Hepatocyte (in vitro differentiated cells): ENCODE measurements around the gene CRELD2. TPM values are rescaled to one million over a fixed set of nuclear protein-coding genes. Genes with fewer than 3 reads are reported as not detected.

ENCODE experiments used
- DNase-seq: peaks from one replicate; pipeline ENCODE4 v3.0.0-alpha.2; 2016; ENCODE audit warnings: low spot score
- H2AFZ ChIP-seq: fragments of 200-600 bp; sonication (generic); 2 replicates; pipeline ENCODE4 v1.6.0; 2016; ENCODE audit warnings: antibody characterized with exemption, mild to moderate bottlenecking
- H3K27ac ChIP-seq: fragments of 200-600 bp; sonication (generic); 2 replicates; pipeline ENCODE4 v1.5.1; 2016; ENCODE audit warnings: mild to moderate bottlenecking
- H3K27me3 ChIP-seq: fragments of 200-600 bp; sonication (generic); 2 replicates; pipeline ENCODE4 v1.6.1; 2016
- H3K36me3 ChIP-seq: fragments of 200-600 bp; sonication (generic); replicated peaks from 2 replicates; pipeline ENCODE4 v1.5.1; 2016; ENCODE audit warnings: low read depth; ENCODE audit not compliant: insufficient read depth
- H3K4me1 ChIP-seq: fragments of 200-600 bp; sonication (generic); 2 replicates; pipeline ENCODE4 v1.5.1; 2016; ENCODE audit warnings: mild to moderate bottlenecking, moderate library complexity; ENCODE audit not compliant: insufficient read depth
- H3K4me2 ChIP-seq: fragments of 200-600 bp; sonication (generic); 2 replicates; pipeline ENCODE4 v1.6.0; 2016
- H3K4me3 ChIP-seq: fragments of 200-600 bp; sonication (generic); 2 replicates; pipeline ENCODE4 v1.5.1; 2016; ENCODE audit warnings: mild to moderate bottlenecking
- H3K79me2 ChIP-seq: fragments of 200-600 bp; sonication (generic); 2 replicates; pipeline ENCODE4 v1.6.0; 2017; ENCODE audit warnings: mild to moderate bottlenecking
- H3K9me2 ChIP-seq: fragments of 200-600 bp; sonication (generic); replicated peaks from 2 replicates; pipeline ENCODE4 v1.6.0; 2017; ENCODE audit warnings: mild to moderate bottlenecking; ENCODE audit not compliant: insufficient read depth
- H3K9me3 ChIP-seq: fragments of 200-600 bp; sonication (generic); 2 replicates; pipeline ENCODE4 v1.5.1; 2016; ENCODE audit warnings: low read depth, mild to moderate bottlenecking
- H4K20me1 ChIP-seq: fragments of 200-600 bp; sonication (generic); 2 replicates; pipeline ENCODE4 v1.6.0; 2016; ENCODE audit warnings: mild to moderate bottlenecking; ENCODE audit not compliant: insufficient read depth, poor library complexity, severe bottlenecking
- CTCF ChIP-seq: fragments of 200-600 bp; sonication (generic); IDR thresholded peaks from 2 replicates; pipeline ENCODE4 v1.5.1; 2016; ENCODE audit warnings: antibody characterized with exemption, mild to moderate bottlenecking; ENCODE audit not compliant: poor library complexity
- EZH2 ChIP-seq: fragments of 200-600 bp; sonication (generic); IDR thresholded peaks from 2 replicates; pipeline ENCODE4 v1.6.1; 2016; ENCODE audit warnings: antibody characterized with exemption, mild to moderate bottlenecking, borderline replicate concordance
- EZH2phosphoT487 ChIP-seq: fragments of 200-600 bp; sonication (generic); IDR thresholded peaks from one replicate; pipeline ENCODE4 v1.6.1; 2018; ENCODE audit warnings: antibody characterized with exemption, mild to moderate bottlenecking, low read depth, moderate library complexity; ENCODE audit not compliant: unreplicated experiment, severe bottlenecking
- WGBS: methylation state at CpG from one replicate; pipeline ENCODE4 v1.1.6; 2016; ENCODE audit warnings: low lambda C conversion rate; ENCODE audit errors: missing lambda C conversion rate; 5-methylcytosine and 5-hydroxymethylcytosine counted together
- polyA plus RNA-seq: library from polyadenylated mRNA; unstranded; fragments of >200 nt; fragmentation: Nextera tagmentation; extraction: Ambion mirVana; gene quantifications from 2 replicates; pipeline ENCODE4 v1.2.1, GENCODE V29; 2016
- total RNA-seq: library from RNA; depleted of rRNA; stranded (reverse); fragments of >200 nt; gene quantifications from 2 replicates; pipeline ENCODE4 v1.2.3, GENCODE V29; 2014

CRELD2 gene
- total and polyA plus RNA-seq, 2 experiments from 2014 or later = 79.7 to 129 TPM

- peaks cover 46% of the 10 kb centered on the region for H3K4me1 ChIP-seq
- H2AFZ ChIP-seq = no peak overlapping the region
Measured at GRCh38 chr22:49955581-49956417, 37.4 kb downstream of the CRELD2 start.

GRCh38 chr22:49956418-49956770, 38.0 kb downstream of the CRELD2 start:
- H3K9me3 ChIP-seq = no peaks in the 10 kb centered on the region
- H3K36me3 ChIP-seq = no peaks in the 10 kb centered on the region
- H3K4me1 ChIP-seq = peaks cover 42% of the 10 kb centered on the region
- H2AFZ ChIP-seq = no peak overlapping the region
- TF ChIP-seq EZH2 = no peak
- no peak for TF ChIP-seq EZH2phosphoT487
- no peak for TF ChIP-seq CTCF
- peaks cover 5% of the 10 kb centered on the region for H4K20me1 ChIP-seq
- H3K9me2 ChIP-seq = no peaks in the 10 kb centered on the region
- H3K79me2 ChIP-seq = peaks cover 5% of the 10 kb centered on the region
- H3K27ac ChIP-seq = no peak overlapping the region
- no peak overlapping the region for H3K4me3 ChIP-seq
- H3K4me2 ChIP-seq = no peak overlapping the region
- DNase-seq = no peak
- H3K27me3 ChIP-seq = no peaks in the 10 kb centered on the region
- 93% methylated on average over 14 of the region's 15 CpGs for WGBS

More at GRCh38 chr22:49955581-49956417, 37.4 kb downstream of the CRELD2 start:
- no peak for TF ChIP-seq EZH2
- TF ChIP-seq CTCF = no peak
- no peak for TF ChIP-seq EZH2phosphoT487
- DNase-seq = no peak
- Histone ChIP-seq H3K4me2 (no peak overlapping the region), H3K9me2 (no peaks in the 10 kb centered on the region), H3K36me3 (no peaks in the 10 kb centered on the region), H3K79me2 (no peaks in the 10 kb centered on the region), H3K4me3 (no peak overlapping the region), H3K27me3 (no peaks in the 10 kb centered on the region), H4K20me1 (no peaks in the 10 kb centered on the region), H3K9me3 (no peaks in the 10 kb centered on the region), H3K27ac (no peak overlapping the region)
- WGBS = 94% methylated on average over 22 of the region's 22 CpGs

- Histone ChIP-seq H3K4me2 (no peak overlapping the region), H3K4me1 (peaks cover 34% of the 10 kb centered on the region), H3K79me2 (peaks cover 12% of the 10 kb centered on the region), H4K20me1 (peaks cover 12% of the 10 kb centered on the region), H3K4me3 (no peak overlapping the region), H3K36me3 (no peaks in the 10 kb centered on the region), H3K27ac (peak overlapping the region; percentile 94), H3K9me3 (no peaks in the 10 kb centered on the region), H3K27me3 (no peaks in the 10 kb centered on the region), H3K9me2 (no peaks in the 10 kb centered on the region), H2AFZ (no peak overlapping the region)
- 88% methylated on average over 14 of the region's 20 CpGs for WGBS
- TF ChIP-seq CTCF = no peak
- TF ChIP-seq EZH2 = no peak
- no peak for TF ChIP-seq EZH2phosphoT487
- DNase-seq = no peak
Measured at GRCh38 chr22:49956914-49957825, 38.7 kb downstream of the CRELD2 start.
